PC-9 (cell line): ENCODE data around the gene NAT9.

ENCODE experiments used
- EZH2 ChIP-seq: fragments of 200-600 bp; sonication (generic); IDR thresholded peaks from 2 replicates; pipeline ENCODE4 v1.8.0; 2017; ENCODE audit warnings: antibody characterized with exemption, low read depth
- TF ChIP-seq, protein P1 (sequence below): fragments of 200-600 bp; sonication (generic); conservative IDR thresholded peaks from 2 replicates; pipeline ENCODE4 v1.6.1; 2017; ENCODE audit warnings: mixed run types, antibody characterized with exemption, mild to moderate bottlenecking, moderate library complexity

DNA sequence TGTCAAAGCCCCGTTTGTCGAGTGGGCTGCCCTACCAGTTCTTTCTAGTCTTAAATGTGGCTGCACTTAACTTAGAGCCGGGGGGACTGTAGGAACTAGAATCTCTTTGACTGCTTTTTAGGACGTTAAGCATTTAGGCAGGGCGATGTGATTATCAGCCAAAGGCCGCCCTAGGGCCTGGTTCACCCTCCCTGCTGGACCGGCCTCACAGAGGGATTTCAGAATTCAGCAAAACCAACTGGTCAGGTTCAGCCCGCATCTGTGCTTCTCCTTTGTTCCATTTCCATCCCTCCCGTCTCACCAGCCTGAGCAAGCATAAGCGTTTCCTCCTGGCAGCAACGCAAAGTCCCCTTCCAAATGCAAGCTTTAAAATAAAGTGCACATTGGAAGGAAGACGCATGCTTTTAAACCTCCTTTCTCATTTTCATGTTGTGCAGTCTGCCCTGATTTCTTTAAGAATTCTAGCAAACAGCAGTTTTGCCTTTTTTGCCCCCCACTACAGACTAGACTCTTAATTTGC lies 16.5 kb upstream of the NAT9 start:
- no peak for TF ChIP-seq EZH2
- TF ChIP-seq, protein P1, sequence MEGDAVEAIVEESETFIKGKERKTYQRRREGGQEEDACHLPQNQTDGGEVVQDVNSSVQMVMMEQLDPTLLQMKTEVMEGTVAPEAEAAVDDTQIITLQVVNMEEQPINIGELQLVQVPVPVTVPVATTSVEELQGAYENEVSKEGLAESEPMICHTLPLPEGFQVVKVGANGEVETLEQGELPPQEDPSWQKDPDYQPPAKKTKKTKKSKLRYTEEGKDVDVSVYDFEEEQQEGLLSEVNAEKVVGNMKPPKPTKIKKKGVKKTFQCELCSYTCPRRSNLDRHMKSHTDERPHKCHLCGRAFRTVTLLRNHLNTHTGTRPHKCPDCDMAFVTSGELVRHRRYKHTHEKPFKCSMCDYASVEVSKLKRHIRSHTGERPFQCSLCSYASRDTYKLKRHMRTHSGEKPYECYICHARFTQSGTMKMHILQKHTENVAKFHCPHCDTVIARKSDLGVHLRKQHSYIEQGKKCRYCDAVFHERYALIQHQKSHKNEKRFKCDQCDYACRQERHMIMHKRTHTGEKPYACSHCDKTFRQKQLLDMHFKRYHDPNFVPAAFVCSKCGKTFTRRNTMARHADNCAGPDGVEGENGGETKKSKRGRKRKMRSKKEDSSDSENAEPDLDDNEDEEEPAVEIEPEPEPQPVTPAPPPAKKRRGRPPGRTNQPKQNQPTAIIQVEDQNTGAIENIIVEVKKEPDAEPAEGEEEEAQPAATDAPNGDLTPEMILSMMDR: no peak
